DOHH2 (cell line): ENCODE data around the gene ZSCAN29.

Experiments used
- H3F3A ChIP-seq: fragments of 200-600 bp; sonication (generic), shearing (Covaris generic); 2 replicates; pipeline ENCODE4 v1.6.0; 2016; ENCODE audit warnings: antibody characterized with exemption, mild to moderate bottlenecking; ENCODE audit not compliant: control insufficient read depth, insufficient read depth
- H3K27ac ChIP-seq: fragments of 200-600 bp; sonication (generic); 2 replicates; pipeline ENCODE4 v1.5.1; 2014; ENCODE audit warnings: low read depth, mild to moderate bottlenecking, low read length, moderate library complexity
- H3K27me3 ChIP-seq: fragments of 200-600 bp; sonication (generic); 2 replicates; pipeline ENCODE4 v1.6.1; 2014; ENCODE audit warnings: mild to moderate bottlenecking, low read length, mixed read lengths; ENCODE audit not compliant: control insufficient read depth
- H3K36me3 ChIP-seq: fragments of 200-600 bp; sonication (generic); 2 replicates; pipeline ENCODE4 v1.6.1; 2014; ENCODE audit warnings: mild to moderate bottlenecking, low read length, moderate library complexity, mixed read lengths; ENCODE audit not compliant: control insufficient read depth
- H3K4me1 ChIP-seq: fragments of 200-600 bp; sonication (generic); 2 replicates; pipeline ENCODE4 v1.6.1; 2014; ENCODE audit warnings: mild to moderate bottlenecking, low read length, mixed read lengths; ENCODE audit not compliant: control insufficient read depth
- H3K4me2 ChIP-seq: fragments of 200-600 bp; sonication (generic); 2 replicates; pipeline ENCODE4 v1.6.0; 2014; ENCODE audit warnings: mild to moderate bottlenecking, low read length, moderate library complexity
- H3K4me3 ChIP-seq: fragments of 200-600 bp; sonication (generic); 2 replicates; pipeline ENCODE4 v1.5.1; 2014; ENCODE audit warnings: mild to moderate bottlenecking, low read length, mixed read lengths
- H3K79me2 ChIP-seq: fragments of 200-600 bp; sonication (generic); 2 replicates; pipeline ENCODE4 v1.6.1; 2014; ENCODE audit warnings: mild to moderate bottlenecking, low read length, mixed read lengths; ENCODE audit not compliant: control insufficient read depth
- H3K9me2 ChIP-seq: fragments of 200-600 bp; sonication (generic); replicated peaks from 2 replicates; pipeline ENCODE4 v1.6.1; 2014; ENCODE audit warnings: mild to moderate bottlenecking, low read length, mixed read lengths; ENCODE audit not compliant: control insufficient read depth
- H3K9me3 ChIP-seq: fragments of 200-600 bp; sonication (generic); 2 replicates; pipeline ENCODE4 v1.6.1; 2014; ENCODE audit warnings: antibody characterized with exemption, low read length, mixed read lengths; ENCODE audit not compliant: control insufficient read depth, insufficient read depth
- H4K20me1 ChIP-seq: fragments of 200-600 bp; sonication (generic); 2 replicates; pipeline ENCODE4 v1.6.0; 2014; ENCODE audit warnings: low read depth, mild to moderate bottlenecking, antibody characterized with exemption, low read length, moderate library complexity; ENCODE audit not compliant: control insufficient read depth, insufficient read depth
- CTCF ChIP-seq: fragments of 200-600 bp; sonication (generic); IDR thresholded peaks from one replicate; pipeline ENCODE4 v1.5.1; 2014; ENCODE audit warnings: antibody characterized with exemption, mild to moderate bottlenecking, low read depth, low read length; ENCODE audit not compliant: poor library complexity, severe bottlenecking
- EZH2phosphoT487 ChIP-seq: fragments of 200-600 bp; sonication (generic); IDR thresholded peaks from 2 replicates; pipeline ENCODE4 v1.6.1; 2017; ENCODE audit warnings: borderline replicate concordance, mild to moderate bottlenecking, antibody characterized with exemption, low read length, moderate library complexity, mixed read lengths

Gene ZSCAN29

GRCh38 chr15:43382310-43382709 lies 11.5 kb upstream of the ZSCAN29 start:
- no peak for TF ChIP-seq CTCF
- TF ChIP-seq EZH2phosphoT487 = no peak
- Histone ChIP-seq H3K4me2 (no peak overlapping the region), H3K27ac (no peak overlapping the region), H4K20me1 (no peaks in the 10 kb centered on the region), H3K27me3 (no peaks in the 10 kb centered on the region), H3K9me2 (no peaks in the 10 kb centered on the region), H3K4me1 (no peaks in the 10 kb centered on the region), H3K4me3 (no peak overlapping the region), H3K9me3 (no peaks in the 10 kb centered on the region), H3K36me3 (peaks cover 83% of the 10 kb centered on the region), H3F3A (no peaks in the 10 kb centered on the region), H3K79me2 (0 out of 2 replicates have a peak, but pooled peaks cover 4% of the 10 kb centered on the region)

- Histone ChIP-seq H3K4me1 (peaks cover 13% of the 10 kb centered on the region), H3K4me3 (no peak overlapping the region), H4K20me1 (no peaks in the 10 kb centered on the region), H3K27ac (no peak overlapping the region), H3K4me2 (no peak overlapping the region), H3K9me3 (no peaks in the 10 kb centered on the region), H3F3A (peaks cover 9% of the 10 kb centered on the region; the same call in 1 of the 2 replicates), H3K27me3 (no peaks in the 10 kb centered on the region), H3K9me2 (no peaks in the 10 kb centered on the region), H3K79me2 (peaks cover 38% of the 10 kb centered on the region), H3K36me3 (peaks cover 66% of the 10 kb centered on the region)
- no peak for TF ChIP-seq EZH2phosphoT487
- no peak for TF ChIP-seq CTCF
Measured at GRCh38 chr15:43378601-43379000, 7.8 kb upstream of the ZSCAN29 start.

- TF ChIP-seq EZH2phosphoT487 = no peak
- TF ChIP-seq CTCF = peak; percentile 98
- peaks cover 60% of the 10 kb centered on the region for H3K79me2 ChIP-seq
- H3F3A ChIP-seq = peaks cover 9% of the 10 kb centered on the region; the same call in 1 of the 2 replicates
- H3K27ac ChIP-seq = peak overlapping the region; percentile 31
- no peaks in the 10 kb centered on the region for H3K9me3 ChIP-seq
- H3K36me3 ChIP-seq = peaks cover 57% of the 10 kb centered on the region
- peaks cover 4% of the 10 kb centered on the region; the same call in 1 of the 2 replicates for H4K20me1 ChIP-seq
- H3K27me3 ChIP-seq = no peaks in the 10 kb centered on the region
- H3K4me3 ChIP-seq = peak overlapping the region; percentile 52
- H3K9me2 ChIP-seq = no peaks in the 10 kb centered on the region
- peak overlapping the region; percentile 68 for H3K4me2 ChIP-seq
- H3K4me1 ChIP-seq = peaks cover 27% of the 10 kb centered on the region
Measured at GRCh38 chr15:43376017-43376705, 5.3 kb upstream of the ZSCAN29 start.
